Dendritic cell treated with granulocyte-macrophage colony-stimulating factor and Interleukin-4, amounts not matched to agents 40 ng/mL and 50 ng/mL, for 4 days (primary cell): Measurements from ENCODE around the gene UBE3D.

Source experiments
- H3K27ac Mint-ChIP-seq: one replicate; pipeline ENCODE4 v1.8.0; 2022; ENCODE audit warnings: mild to moderate bottlenecking, mixed read lengths
- H3K27me3 Mint-ChIP-seq: one replicate; pipeline ENCODE4 v1.8.0; 2022; ENCODE audit warnings: mild to moderate bottlenecking, mixed read lengths
- H3K36me3 Mint-ChIP-seq: one replicate; pipeline ENCODE4 v1.8.0; 2022; ENCODE audit warnings: low read depth, mixed read lengths
- H3K4me1 Mint-ChIP-seq: one replicate; pipeline ENCODE4 v1.8.0; 2022; ENCODE audit warnings: low read depth, mixed read lengths
- H3K4me3 Mint-ChIP-seq: one replicate; pipeline ENCODE4 v1.8.0; 2022; ENCODE audit warnings: mild to moderate bottlenecking, moderate library complexity, mixed read lengths
- H3K9me3 Mint-ChIP-seq: one replicate; pipeline ENCODE4 v1.8.0; 2022; ENCODE audit warnings: mixed read lengths
- intact Hi-C: fragments of 100-400 bp; cut with micrococcal nuclease; formaldehyde crosslinking; loops from one replicate; pipeline ENCODE4 v1.15.0; 2022

UBE3D gene

DNA sequence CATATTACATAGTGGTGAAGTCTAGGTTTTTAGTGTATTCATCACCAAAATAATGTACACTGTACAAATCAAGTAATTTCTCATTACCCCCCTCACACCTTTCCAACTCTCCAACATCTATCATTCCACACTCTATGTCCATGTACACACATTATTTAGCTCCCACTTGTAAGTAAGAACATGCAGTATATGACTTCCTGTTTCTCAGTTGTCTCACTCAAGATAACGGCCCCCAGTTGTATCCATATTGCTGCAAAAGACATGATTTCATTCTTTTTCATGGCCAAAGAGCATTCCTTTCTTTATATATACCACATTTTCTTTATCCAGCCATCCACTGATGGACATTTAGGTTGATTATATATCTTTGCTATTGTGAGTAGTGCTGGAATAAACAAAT is 86.0 kb downstream of the UBE3D start:
- Mint-ChIP-seq H3K27ac (no peak overlapping the region), H3K4me3 (no peak overlapping the region), H3K4me1 (no peaks in the 10 kb centered on the region), H3K9me3 (no peaks in the 10 kb centered on the region), H3K27me3 (no peaks in the 10 kb centered on the region), H3K36me3 (no peaks in the 10 kb centered on the region)
- intact Hi-C loops, result no loop called here

GRCh38 chr6:82978362-82978945 is 87.2 kb downstream of the UBE3D start:
- intact Hi-C loops, result no loop called here
- Mint-ChIP-seq H3K36me3 (no peaks in the 10 kb centered on the region), H3K9me3 (no peaks in the 10 kb centered on the region), H3K4me3 (no peak overlapping the region), H3K4me1 (no peaks in the 10 kb centered on the region), H3K27ac (no peak overlapping the region), H3K27me3 (no peaks in the 10 kb centered on the region)

- intact Hi-C loops, result no loop called here
- H3K27ac Mint-ChIP-seq, result no peak overlapping the region
- no peaks in the 10 kb centered on the region for H3K4me1 Mint-ChIP-seq
- no peaks in the 10 kb centered on the region for H3K36me3 Mint-ChIP-seq
- no peak overlapping the region for H3K4me3 Mint-ChIP-seq
- no peaks in the 10 kb centered on the region for H3K9me3 Mint-ChIP-seq
- no peaks in the 10 kb centered on the region for H3K27me3 Mint-ChIP-seq
Observed at GRCh38 chr6:82976179-82976578, 89.5 kb downstream of the UBE3D start.

- Mint-ChIP-seq H3K4me1 (no peaks in the 10 kb centered on the region), H3K9me3 (no peaks in the 10 kb centered on the region), H3K27me3 (no peaks in the 10 kb centered on the region), H3K36me3 (no peaks in the 10 kb centered on the region), H3K27ac (no peak overlapping the region), H3K4me3 (no peak overlapping the region)
- intact Hi-C loops, result no loop called here
Observed at GRCh38 chr6:82971877-82972460, 93.7 kb downstream of the UBE3D start.

DNA sequence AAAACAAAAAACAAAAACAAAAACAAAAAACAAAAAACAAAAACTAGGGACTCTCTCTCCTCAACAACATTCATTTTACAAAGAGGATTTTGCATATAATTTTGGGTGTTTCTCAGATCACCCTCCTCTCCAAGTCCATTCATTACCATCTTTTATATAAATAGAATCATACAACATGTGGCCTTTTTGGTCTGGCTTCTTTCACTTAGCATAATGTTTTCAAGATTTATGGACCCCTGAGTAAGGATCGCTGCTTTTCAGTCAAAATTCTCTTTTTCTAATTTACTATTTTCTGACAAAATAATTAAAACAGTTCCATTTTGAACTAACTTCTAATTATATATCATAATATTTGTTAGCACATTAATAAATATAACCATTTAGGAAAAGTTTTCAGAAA is 94.8 kb downstream of the UBE3D start:
- intact Hi-C loops, result no loop called here
- H3K4me1 Mint-ChIP-seq, result no peaks in the 10 kb centered on the region
- no peak overlapping the region for H3K4me3 Mint-ChIP-seq
- H3K36me3 Mint-ChIP-seq, result no peaks in the 10 kb centered on the region
- H3K9me3 Mint-ChIP-seq, result no peaks in the 10 kb centered on the region
- no peak overlapping the region for H3K27ac Mint-ChIP-seq
- H3K27me3 Mint-ChIP-seq, result no peaks in the 10 kb centered on the region

GRCh38 chr6:82968708-82969107 is 96.9 kb downstream of the UBE3D start:
- H3K36me3 Mint-ChIP-seq, result no peaks in the 10 kb centered on the region
- H3K27me3 Mint-ChIP-seq, result no peaks in the 10 kb centered on the region
- no peak overlapping the region for H3K27ac Mint-ChIP-seq
- H3K9me3 Mint-ChIP-seq, result no peaks in the 10 kb centered on the region
- H3K4me1 Mint-ChIP-seq, result no peaks in the 10 kb centered on the region
- intact Hi-C loops, result no loop called here
- no peak overlapping the region for H3K4me3 Mint-ChIP-seq

- Mint-ChIP-seq H3K36me3 (no peaks in the 10 kb centered on the region), H3K27ac (no peak overlapping the region), H3K4me3 (no peak overlapping the region), H3K27me3 (no peaks in the 10 kb centered on the region), H3K4me1 (no peaks in the 10 kb centered on the region), H3K9me3 (no peaks in the 10 kb centered on the region)
- intact Hi-C loops, result no loop called here
Observed at GRCh38 chr6:82963191-82963925, 102.3 kb downstream of the UBE3D start.

- no peaks in the 10 kb centered on the region for H3K9me3 Mint-ChIP-seq
- H3K27ac Mint-ChIP-seq, result no peak overlapping the region
- intact Hi-C loops, result no loop called here
- no peaks in the 10 kb centered on the region for H3K4me1 Mint-ChIP-seq
- H3K36me3 Mint-ChIP-seq, result no peaks in the 10 kb centered on the region
- no peaks in the 10 kb centered on the region for H3K27me3 Mint-ChIP-seq
- no peak overlapping the region for H3K4me3 Mint-ChIP-seq
Observed at GRCh38 chr6:82959385-82959941, 106.2 kb downstream of the UBE3D start.

GRCh38 chr6:82958551-82958950 is 107.1 kb downstream of the UBE3D start:
- no peaks in the 10 kb centered on the region for H3K9me3 Mint-ChIP-seq
- no peak overlapping the region for H3K4me3 Mint-ChIP-seq
- H3K4me1 Mint-ChIP-seq, result no peaks in the 10 kb centered on the region
- no peak overlapping the region for H3K27ac Mint-ChIP-seq
- H3K27me3 Mint-ChIP-seq, result no peaks in the 10 kb centered on the region
- H3K36me3 Mint-ChIP-seq, result no peaks in the 10 kb centered on the region
- intact Hi-C loops, result no loop called here

DNA sequence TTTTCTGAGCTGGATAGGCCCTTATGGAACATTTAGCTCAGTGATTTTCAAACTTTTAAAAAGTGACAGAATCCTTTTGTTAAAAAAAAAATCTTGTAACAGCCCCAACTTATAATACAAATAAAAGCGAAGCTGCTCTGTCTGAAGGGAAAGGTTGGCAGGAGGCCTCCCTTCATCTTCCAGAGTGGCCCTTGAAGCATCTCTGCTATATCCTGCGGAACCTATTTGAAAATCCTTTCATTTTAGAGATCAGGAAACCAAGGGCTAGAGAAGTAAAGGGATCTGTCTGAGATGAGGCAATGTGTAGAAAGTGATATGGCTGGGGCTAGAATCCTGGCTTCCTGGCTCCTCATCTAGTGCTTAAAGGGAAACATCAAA is 107.8 kb downstream of the UBE3D start:
- Mint-ChIP-seq H3K27me3 (no peaks in the 10 kb centered on the region), H3K4me3 (no peak overlapping the region), H3K27ac (no peak overlapping the region), H3K4me1 (no peaks in the 10 kb centered on the region), H3K36me3 (no peaks in the 10 kb centered on the region), H3K9me3 (no peaks in the 10 kb centered on the region)
- intact Hi-C loops, result no loop called here

- Mint-ChIP-seq H3K27me3 (no peaks in the 10 kb centered on the region), H3K9me3 (no peaks in the 10 kb centered on the region), H3K4me1 (no peaks in the 10 kb centered on the region), H3K36me3 (no peaks in the 10 kb centered on the region), H3K4me3 (no peak overlapping the region), H3K27ac (no peak overlapping the region)
- intact Hi-C loops, result no loop called here
Observed at GRCh38 chr6:82957171-82957867, 108.3 kb downstream of the UBE3D start.

DNA sequence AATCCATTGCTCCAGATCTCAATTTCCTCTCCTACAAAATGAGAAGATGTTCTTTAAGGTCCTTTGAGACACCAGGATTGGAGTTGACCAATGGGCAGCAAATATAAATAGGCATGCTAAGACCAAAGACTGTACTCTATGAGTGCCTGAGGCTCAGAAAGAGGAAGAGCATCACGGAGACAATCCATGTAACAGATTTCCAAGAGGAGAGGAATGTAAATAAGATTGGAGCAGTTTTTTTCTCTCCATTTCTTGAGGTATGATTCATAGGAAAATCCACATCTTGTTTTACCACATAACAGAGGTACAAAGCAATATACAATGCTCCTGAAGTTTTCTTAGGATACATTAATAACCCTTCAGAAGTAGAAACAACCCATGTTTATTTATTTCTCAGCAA is 109.8 kb downstream of the UBE3D start:
- no peak overlapping the region for H3K27ac Mint-ChIP-seq
- H3K4me1 Mint-ChIP-seq, result no peaks in the 10 kb centered on the region

DNA sequence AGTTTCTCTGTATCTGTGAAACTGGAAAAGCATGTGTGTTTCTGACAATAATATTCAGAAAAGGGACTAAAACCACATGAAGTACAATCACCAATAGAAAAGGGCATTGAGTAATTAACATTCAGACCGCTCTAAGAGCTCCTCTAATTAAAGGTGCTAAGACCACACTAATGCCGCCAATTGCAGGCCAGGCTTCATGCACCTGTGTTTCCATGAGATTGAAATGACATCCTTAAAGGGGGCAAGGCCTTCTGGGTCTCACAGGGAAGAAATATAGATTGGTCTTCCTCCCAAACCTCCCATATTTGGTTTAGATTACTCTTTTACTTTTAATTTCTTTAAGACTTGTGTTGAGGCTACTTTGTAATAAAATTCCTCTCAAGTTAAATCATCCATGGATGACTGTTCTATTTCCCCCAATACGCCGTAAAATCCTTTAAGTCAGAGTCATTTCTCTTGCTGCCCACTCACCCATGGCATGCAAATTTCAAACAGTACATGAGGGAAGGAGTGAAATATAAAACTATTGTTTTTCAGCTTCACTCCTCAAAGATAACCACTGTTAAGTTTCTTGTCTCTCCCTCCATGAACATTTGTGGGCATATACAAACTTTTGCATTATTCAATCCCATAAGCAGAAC is 110.6 kb downstream of the UBE3D start:
- Mint-ChIP-seq H3K27me3 (no peaks in the 10 kb centered on the region), H3K4me3 (no peak overlapping the region), H3K4me1 (no peaks in the 10 kb centered on the region), H3K36me3 (no peaks in the 10 kb centered on the region), H3K27ac (no peak overlapping the region), H3K9me3 (no peaks in the 10 kb centered on the region)
- intact Hi-C loops, result no loop called here

More for the DNA sequence above, 109.8 kb downstream of the UBE3D start:
- Mint-ChIP-seq H3K9me3 (no peaks in the 10 kb centered on the region), H3K4me3 (no peak overlapping the region), H3K27me3 (no peaks in the 10 kb centered on the region), H3K36me3 (no peaks in the 10 kb centered on the region)
- intact Hi-C loops, result no loop called here

- Mint-ChIP-seq H3K9me3 (no peaks in the 10 kb centered on the region), H3K27me3 (no peaks in the 10 kb centered on the region), H3K36me3 (no peaks in the 10 kb centered on the region), H3K4me3 (no peak overlapping the region), H3K4me1 (no peaks in the 10 kb centered on the region), H3K27ac (no peak overlapping the region)
- intact Hi-C loops, result no loop called here
Observed at GRCh38 chr6:82954356-82954755, 111.3 kb downstream of the UBE3D start.
